Activated naive CD4-positive, alpha-beta T cell treated with anti-CD3 and anti-CD28 coated beads for 36 hours (primary cell): ENCODE data around the gene SYCP3. TPM values are rescaled to one million over a fixed set of nuclear protein-coding genes. Genes with fewer than 3 reads are reported as not detected.

ENCODE experiments used
- CTCF ChIA-PET: fragments of 350-600 bp; sonication (Branson Sonifier 250); formaldehyde crosslinking; loops from one replicate; lab custom pipeline; 2021; ENCODE audit warnings: antibody characterized with exemption; lab: Charles Lee
- DNase-seq: peaks from one replicate; pipeline ENCODE4 v3.0.0-alpha.2; 2020
- H3K27ac Mint-ChIP-seq: one replicate; pipeline ENCODE4 v1.8.0; 2021; ENCODE audit warnings: mild to moderate bottlenecking, mixed read lengths
- H3K27me3 Mint-ChIP-seq: one replicate; pipeline ENCODE4 v1.8.0; 2021; ENCODE audit warnings: low read depth, mixed read lengths
- H3K36me3 Mint-ChIP-seq: one replicate; pipeline ENCODE4 v1.8.0; 2021; ENCODE audit warnings: low read depth, mixed read lengths
- H3K4me1 Mint-ChIP-seq: one replicate; pipeline ENCODE4 v1.8.0; 2021; ENCODE audit warnings: low read depth, mixed read lengths
- H3K4me3 Mint-ChIP-seq: one replicate; pipeline ENCODE4 v1.8.0; 2021; ENCODE audit warnings: mild to moderate bottlenecking, moderate library complexity, mixed read lengths
- H3K9me3 Mint-ChIP-seq: one replicate; pipeline ENCODE4 v1.8.0; 2021; ENCODE audit warnings: mixed read lengths
- intact Hi-C: fragments of 100-400 bp; cut with micrococcal nuclease; formaldehyde crosslinking; loops from one replicate; pipeline ENCODE4 v1.15.1; 2023
- total RNA-seq, 2 experiments: library from RNA; stranded (reverse); gene quantifications; one replicate each; pipeline ENCODE4 v1.2.3, GENCODE V29; 2021

The SYCP3 gene
- total RNA-seq, 2 experiments from 2014 or later = not detected

- no peak for DNase-seq
- Mint-ChIP-seq H3K27me3 (no peaks in the 10 kb centered on the region), H3K4me3 (no peak overlapping the region), H3K4me1 (no peaks in the 10 kb centered on the region), H3K9me3 (no peaks in the 10 kb centered on the region), H3K27ac (no peak overlapping the region), H3K36me3 (peaks cover 12% of the 10 kb centered on the region)
- intact Hi-C loops = loop anchor here (1.0 to 2.0 kb wide), 5 partner anchors 89 to 353 kb away; partner anchors contain the start of gene ARL1
- CTCF ChIA-PET = interaction anchor here (0.6 to 2.0 kb wide), 19 partner anchors 10 to 712 kb away, joined by 3 to 13 read pairs (median 3); no protein-coding TSS in a partner anchor
Observed at GRCh38 chr12:101759396-101760047, 20.3 kb upstream of the SYCP3 start.

- Mint-ChIP-seq H3K4me1 (no peaks in the 10 kb centered on the region), H3K4me3 (no peak overlapping the region), H3K27ac (no peak overlapping the region), H3K9me3 (no peaks in the 10 kb centered on the region), H3K27me3 (no peaks in the 10 kb centered on the region), H3K36me3 (peaks cover 11% of the 10 kb centered on the region)
- intact Hi-C loops = no loop called here
- no peak for DNase-seq
- CTCF ChIA-PET = no interaction called here
Observed at GRCh38 chr12:101750152-101750551, 10.9 kb upstream of the SYCP3 start.

GRCh38 chr12:101749657-101750056 lies 10.4 kb upstream of the SYCP3 start:
- DNase-seq = no peak
- intact Hi-C loops = no loop called here
- no peak overlapping the region for H3K4me3 Mint-ChIP-seq
- no peaks in the 10 kb centered on the region for H3K9me3 Mint-ChIP-seq
- no peaks in the 10 kb centered on the region for H3K27me3 Mint-ChIP-seq
- H3K27ac Mint-ChIP-seq = no peak overlapping the region
- peaks cover 16% of the 10 kb centered on the region for H3K36me3 Mint-ChIP-seq
- H3K4me1 Mint-ChIP-seq = no peaks in the 10 kb centered on the region
- CTCF ChIA-PET = no interaction called here

GRCh38 chr12:101748907-101749306 lies 9.6 kb upstream of the SYCP3 start:
- Mint-ChIP-seq H3K9me3 (no peaks in the 10 kb centered on the region), H3K27ac (no peak overlapping the region), H3K4me1 (no peaks in the 10 kb centered on the region), H3K36me3 (peaks cover 14% of the 10 kb centered on the region), H3K27me3 (no peaks in the 10 kb centered on the region), H3K4me3 (no peak overlapping the region)
- intact Hi-C loops = no loop called here
- no peak for DNase-seq
- CTCF ChIA-PET = interaction anchor here (0.8 to 1.7 kb wide), 2 partner anchors 91 to 281 kb away, joined by 3 to 4 read pairs; no protein-coding TSS in a partner anchor

- CTCF ChIA-PET = interaction anchor here (1.7 kb wide), 1 partner anchor 92 kb away, joined by 3 read pairs; no protein-coding TSS in a partner anchor
- Mint-ChIP-seq H3K4me3 (no peak overlapping the region), H3K36me3 (peaks cover 18% of the 10 kb centered on the region), H3K9me3 (no peaks in the 10 kb centered on the region), H3K4me1 (no peaks in the 10 kb centered on the region), H3K27me3 (no peaks in the 10 kb centered on the region), H3K27ac (no peak overlapping the region)
- intact Hi-C loops = no loop called here
- DNase-seq = no peak
Observed at GRCh38 chr12:101747697-101748096, 8.4 kb upstream of the SYCP3 start.

GRCh38 chr12:101746661-101747060 lies 7.4 kb upstream of the SYCP3 start:
- CTCF ChIA-PET = interaction anchor here (1.1 to 2.0 kb wide), 3 partner anchors 27 to 352 kb away, joined by 3 to 4 read pairs (median 3); no protein-coding TSS in a partner anchor

GRCh38 chr12:101746196-101746595 lies 6.9 kb upstream of the SYCP3 start:
- intact Hi-C loops = no loop called here
- Mint-ChIP-seq H3K36me3 (peaks cover 15% of the 10 kb centered on the region), H3K27ac (no peak overlapping the region), H3K4me3 (no peak overlapping the region), H3K4me1 (no peaks in the 10 kb centered on the region), H3K9me3 (no peaks in the 10 kb centered on the region), H3K27me3 (no peaks in the 10 kb centered on the region)
- no peak for DNase-seq
- CTCF ChIA-PET = interaction anchor here (1.1 to 2.0 kb wide), 3 partner anchors 28 to 351 kb away, joined by 3 to 4 read pairs (median 3); no protein-coding TSS in a partner anchor

More at GRCh38 chr12:101746661-101747060, 7.4 kb upstream of the SYCP3 start:
- H3K4me3 Mint-ChIP-seq = no peak overlapping the region
- intact Hi-C loops = no loop called here
- no peak overlapping the region for H3K27ac Mint-ChIP-seq
- H3K36me3 Mint-ChIP-seq = peaks cover 15% of the 10 kb centered on the region
- H3K4me1 Mint-ChIP-seq = no peaks in the 10 kb centered on the region
- H3K27me3 Mint-ChIP-seq = no peaks in the 10 kb centered on the region
- no peaks in the 10 kb centered on the region for H3K9me3 Mint-ChIP-seq
- no peak for DNase-seq

- peaks cover 15% of the 10 kb centered on the region for H3K36me3 Mint-ChIP-seq
- no peaks in the 10 kb centered on the region for H3K4me1 Mint-ChIP-seq
- H3K9me3 Mint-ChIP-seq = no peaks in the 10 kb centered on the region
- no peak overlapping the region for H3K27ac Mint-ChIP-seq
- intact Hi-C loops = no loop called here
- H3K4me3 Mint-ChIP-seq = no peak overlapping the region
- H3K27me3 Mint-ChIP-seq = no peaks in the 10 kb centered on the region
- no peak for DNase-seq
- CTCF ChIA-PET = interaction anchor here (1.1 to 2.0 kb wide), 3 partner anchors 28 to 351 kb away, joined by 3 to 4 read pairs (median 3); no protein-coding TSS in a partner anchor
Observed at GRCh38 chr12:101745481-101745880, 6.2 kb upstream of the SYCP3 start.

- intact Hi-C loops = loop anchor here (5.0 kb wide), 1 partner anchor 172 kb away; no protein-coding TSS in a partner anchor
- no peak for DNase-seq
- Mint-ChIP-seq H3K9me3 (no peaks in the 10 kb centered on the region), H3K27ac (no peak overlapping the region), H3K4me3 (no peak overlapping the region), H3K27me3 (no peaks in the 10 kb centered on the region), H3K36me3 (peaks cover 15% of the 10 kb centered on the region), H3K4me1 (no peaks in the 10 kb centered on the region)
- CTCF ChIA-PET = no interaction called here
Observed at GRCh38 chr12:101743724-101744472, 4.6 kb upstream of the SYCP3 start.

- H3K36me3 Mint-ChIP-seq = peaks cover 19% of the 10 kb centered on the region
- CTCF ChIA-PET = no interaction called here
- no peak overlapping the region for H3K4me3 Mint-ChIP-seq
- H3K4me1 Mint-ChIP-seq = no peaks in the 10 kb centered on the region
- no peaks in the 10 kb centered on the region for H3K9me3 Mint-ChIP-seq
- intact Hi-C loops = loop anchor here (5.0 kb wide), 1 partner anchor 171 kb away; no protein-coding TSS in a partner anchor
- no peak overlapping the region for H3K27ac Mint-ChIP-seq
- H3K27me3 Mint-ChIP-seq = no peaks in the 10 kb centered on the region
- no peak for DNase-seq
Observed at GRCh38 chr12:101743242-101743641, 4.0 kb upstream of the SYCP3 start.

- H3K27me3 Mint-ChIP-seq = no peaks in the 10 kb centered on the region
- no peak overlapping the region for H3K27ac Mint-ChIP-seq
- H3K4me1 Mint-ChIP-seq = no peaks in the 10 kb centered on the region
- DNase-seq = no peak
- no peaks in the 10 kb centered on the region for H3K9me3 Mint-ChIP-seq
- CTCF ChIA-PET = no interaction called here
- no peak overlapping the region for H3K4me3 Mint-ChIP-seq
- intact Hi-C loops = loop anchor here (5.0 kb wide), 1 partner anchor 169 kb away; no protein-coding TSS in a partner anchor
- peaks cover 21% of the 10 kb centered on the region for H3K36me3 Mint-ChIP-seq
Observed at GRCh38 chr12:101740980-101741379, 1.7 kb upstream of the SYCP3 start.

GRCh38 chr12:101740566-101740965 lies 1.3 kb upstream of the SYCP3 start:
- Mint-ChIP-seq H3K4me1 (no peaks in the 10 kb centered on the region), H3K4me3 (no peak overlapping the region), H3K9me3 (no peaks in the 10 kb centered on the region), H3K27ac (no peak overlapping the region), H3K27me3 (no peaks in the 10 kb centered on the region), H3K36me3 (peaks cover 21% of the 10 kb centered on the region)
- DNase-seq = no peak
- CTCF ChIA-PET = no interaction called here
- intact Hi-C loops = loop anchor here (5.0 kb wide), 1 partner anchor 168 kb away; no protein-coding TSS in a partner anchor
